GM18517 (cell line): ENCODE measurements around the gene ATP1A1.

Experiments used
- ATAC-seq: cut with Tn5 transposase; IDR thresholded peaks from one replicate; pipeline ENCODE4 v1.9.1; 2021; ENCODE audit warnings: mild to moderate bottlenecking, moderate library complexity; ENCODE audit not compliant: unreplicated experiment

The ATP1A1 gene

DNA sequence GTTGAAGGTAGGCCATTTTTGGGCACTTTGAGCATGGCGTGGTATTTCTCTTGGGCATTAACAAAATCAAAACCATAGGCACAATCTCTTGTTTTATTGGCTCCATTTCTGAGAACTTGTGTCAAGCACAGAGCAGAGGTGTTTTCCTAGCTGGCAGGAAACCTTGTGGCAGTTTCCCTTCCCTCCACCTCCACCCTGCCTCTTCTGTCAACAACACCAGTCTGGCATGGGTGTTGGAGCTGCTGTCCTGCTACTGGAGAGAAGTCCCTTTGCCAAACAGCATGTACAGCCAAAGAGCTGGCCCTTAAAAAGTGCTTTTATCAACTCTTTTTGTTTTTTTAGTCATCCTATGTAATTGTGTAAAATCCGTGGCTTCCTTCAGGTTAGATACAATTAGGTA, 16.0 kb downstream of the ATP1A1 start:
- ATAC-seq = no peak

DNA sequence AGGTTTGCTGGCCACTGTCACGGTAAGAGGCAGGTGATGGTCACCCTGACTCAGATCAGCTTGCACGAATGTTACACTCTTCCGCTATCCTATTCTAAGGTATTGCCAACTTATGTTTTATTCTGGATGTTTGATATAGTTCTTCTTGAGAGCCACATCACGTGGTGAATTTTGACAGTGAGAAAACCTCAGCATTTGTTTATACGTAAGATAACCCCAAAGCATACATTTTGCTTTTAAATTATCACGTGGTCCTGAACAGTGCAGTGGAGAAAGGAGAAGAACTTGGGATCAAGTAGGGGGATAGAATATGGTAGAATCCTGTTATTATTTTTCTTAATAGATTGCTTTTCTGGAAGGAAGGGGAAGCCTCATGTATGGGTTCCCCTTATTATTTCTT, 16.6 kb downstream of the ATP1A1 start:
- no peak for ATAC-seq

DNA sequence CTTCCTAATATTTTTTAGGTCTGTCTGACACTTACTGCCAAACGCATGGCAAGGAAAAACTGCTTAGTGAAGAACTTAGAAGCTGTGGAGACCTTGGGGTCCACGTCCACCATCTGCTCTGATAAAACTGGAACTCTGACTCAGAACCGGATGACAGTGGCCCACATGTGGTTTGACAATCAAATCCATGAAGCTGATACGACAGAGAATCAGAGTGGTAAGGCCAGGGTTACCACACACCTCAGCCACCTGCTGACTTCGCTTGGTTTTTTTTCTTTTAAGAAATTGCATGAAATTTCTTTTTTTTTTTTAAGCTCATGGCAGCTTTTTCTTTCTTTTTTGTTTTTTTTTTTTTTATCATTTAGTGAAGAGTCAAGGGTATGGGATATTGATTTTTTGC, 17.2 kb downstream of the ATP1A1 start:
- ATAC-seq = peak; percentile 77

DNA sequence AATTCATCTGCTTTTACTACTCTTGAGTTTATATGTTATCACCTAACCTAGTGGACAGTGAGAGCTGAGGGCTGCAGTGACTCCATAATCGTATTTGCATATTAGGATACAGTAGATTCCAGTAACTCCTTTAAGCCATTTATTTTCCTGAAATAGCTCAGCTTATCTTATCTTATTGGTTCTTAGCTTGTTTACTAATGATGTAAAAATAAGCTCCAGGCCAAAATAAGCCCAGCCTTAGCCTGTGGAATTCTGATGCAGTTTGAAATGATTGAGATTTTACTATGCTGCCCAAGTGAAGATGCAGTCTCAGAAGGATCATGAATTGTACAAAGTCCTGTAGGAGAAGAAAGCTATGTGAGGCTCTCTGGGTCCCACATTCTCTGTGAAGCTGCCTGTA, 18.1 kb downstream of the ATP1A1 start:
- no peak for ATAC-seq

DNA sequence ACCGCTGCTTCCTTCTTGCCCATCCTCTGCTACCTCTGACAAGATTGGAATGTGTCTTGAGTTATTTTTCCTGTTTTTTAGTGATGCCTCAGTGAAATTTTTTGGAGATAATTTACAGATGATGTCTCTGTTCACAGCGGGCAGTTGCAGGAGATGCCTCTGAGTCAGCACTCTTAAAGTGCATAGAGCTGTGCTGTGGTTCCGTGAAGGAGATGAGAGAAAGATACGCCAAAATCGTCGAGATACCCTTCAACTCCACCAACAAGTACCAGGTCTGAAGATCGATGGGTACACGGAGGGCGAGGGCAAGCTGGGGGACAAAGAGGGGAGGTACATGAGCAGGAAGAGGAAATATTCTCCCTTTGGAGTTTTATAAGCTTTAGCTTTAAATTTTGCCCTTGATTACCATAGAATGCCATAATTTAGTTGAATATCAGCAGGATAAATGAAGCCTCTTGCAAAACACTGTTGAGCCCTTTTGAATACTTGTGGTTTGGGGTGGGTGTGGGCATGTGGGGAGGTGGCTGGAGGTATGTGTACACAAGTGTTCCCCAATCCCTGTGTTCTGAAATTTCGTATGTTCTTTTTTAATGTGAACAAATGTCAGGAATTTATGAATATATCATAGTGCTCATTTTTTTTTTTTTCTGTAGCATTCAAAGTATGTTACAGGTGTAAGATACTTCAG, 19.8 kb downstream of the ATP1A1 start:
- no peak for ATAC-seq

DNA sequence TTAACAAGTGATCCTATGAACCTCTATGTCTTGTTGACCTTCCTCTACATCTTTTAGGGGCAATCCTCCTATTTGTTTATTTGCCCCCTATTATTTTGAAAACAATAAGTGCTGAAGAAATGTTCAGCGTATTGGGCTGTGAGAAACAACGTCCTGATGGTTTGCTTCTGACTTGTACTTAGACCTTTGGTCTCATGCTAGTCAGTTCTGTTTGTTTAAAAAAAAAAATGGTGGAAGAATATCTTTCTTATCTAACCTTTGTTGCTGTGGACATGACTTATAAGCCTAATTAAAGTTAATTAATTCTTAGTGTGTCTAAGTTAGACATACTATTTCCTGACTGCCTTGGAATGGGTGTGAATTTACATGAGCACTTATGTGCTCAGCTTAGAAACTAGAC, 20.7 kb downstream of the ATP1A1 start:
- ATAC-seq = no peak

DNA sequence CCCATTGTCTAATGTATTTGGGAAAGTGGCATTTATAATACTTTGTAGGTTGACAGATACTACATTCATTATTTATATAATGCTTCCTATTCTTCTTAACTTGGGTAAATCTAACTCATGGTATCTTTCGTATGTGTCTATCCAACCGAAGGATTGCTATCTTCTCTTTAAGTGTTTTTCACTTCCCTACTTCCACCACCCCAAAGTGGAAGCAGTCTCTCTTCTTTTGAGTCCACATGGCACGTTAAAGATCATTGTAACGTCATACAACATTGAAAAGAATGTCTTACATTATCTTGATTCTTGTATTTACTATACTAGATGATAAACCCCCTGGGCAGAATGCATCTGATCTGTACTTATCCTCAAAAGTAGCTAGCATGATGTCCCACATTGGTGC, 21.2 kb downstream of the ATP1A1 start:
- no peak for ATAC-seq

DNA sequence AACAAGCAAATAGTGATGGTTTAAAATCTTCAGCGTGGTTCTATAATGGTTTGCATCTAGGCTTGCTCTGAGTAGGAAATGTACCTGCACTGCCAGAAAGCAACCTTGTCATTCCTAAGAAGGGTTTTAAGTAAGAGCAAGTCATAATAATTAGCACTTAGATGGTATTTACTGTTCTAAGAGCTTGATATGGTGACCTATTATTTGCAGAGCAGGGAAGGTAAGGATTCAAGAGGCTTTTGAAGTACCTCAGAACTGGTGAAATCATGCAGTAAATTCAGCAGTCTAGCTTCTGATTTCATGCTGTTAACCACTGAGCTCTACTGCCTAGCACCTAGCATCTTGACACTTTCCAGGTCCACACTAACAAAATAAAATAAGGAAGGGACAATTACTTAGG, 23.7 kb downstream of the ATP1A1 start:
- no peak for ATAC-seq

DNA sequence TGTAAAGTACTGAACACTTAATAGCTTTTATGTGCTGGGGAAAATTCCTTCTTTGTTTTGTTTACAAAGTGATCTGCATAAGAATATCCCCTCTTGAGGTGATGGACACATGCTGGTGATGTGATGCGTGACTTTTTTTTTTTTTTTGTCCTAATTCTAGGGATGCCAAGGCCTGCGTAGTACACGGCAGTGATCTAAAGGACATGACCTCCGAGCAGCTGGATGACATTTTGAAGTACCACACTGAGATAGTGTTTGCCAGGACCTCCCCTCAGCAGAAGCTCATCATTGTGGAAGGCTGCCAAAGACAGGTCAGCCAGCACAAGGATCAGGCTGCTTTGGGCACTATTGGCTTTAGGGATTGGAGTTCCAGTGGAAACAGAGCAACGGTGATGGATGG, 24.7 kb downstream of the ATP1A1 start:
- ATAC-seq = no peak

DNA sequence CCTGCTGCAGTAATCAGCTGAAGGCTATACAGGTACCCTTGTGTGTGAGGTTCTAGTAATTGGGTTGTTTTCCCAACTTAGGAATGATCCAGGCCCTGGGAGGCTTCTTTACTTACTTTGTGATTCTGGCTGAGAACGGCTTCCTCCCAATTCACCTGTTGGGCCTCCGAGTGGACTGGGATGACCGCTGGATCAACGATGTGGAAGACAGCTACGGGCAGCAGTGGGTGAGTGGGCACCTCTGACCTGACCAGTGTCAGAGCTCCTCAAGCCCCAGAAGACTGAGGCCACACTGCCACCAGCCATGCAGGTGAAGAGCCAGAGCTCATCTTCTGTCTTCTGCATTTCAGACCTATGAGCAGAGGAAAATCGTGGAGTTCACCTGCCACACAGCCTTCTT, 27.7 kb downstream of the ATP1A1 start:
- ATAC-seq = no peak

DNA sequence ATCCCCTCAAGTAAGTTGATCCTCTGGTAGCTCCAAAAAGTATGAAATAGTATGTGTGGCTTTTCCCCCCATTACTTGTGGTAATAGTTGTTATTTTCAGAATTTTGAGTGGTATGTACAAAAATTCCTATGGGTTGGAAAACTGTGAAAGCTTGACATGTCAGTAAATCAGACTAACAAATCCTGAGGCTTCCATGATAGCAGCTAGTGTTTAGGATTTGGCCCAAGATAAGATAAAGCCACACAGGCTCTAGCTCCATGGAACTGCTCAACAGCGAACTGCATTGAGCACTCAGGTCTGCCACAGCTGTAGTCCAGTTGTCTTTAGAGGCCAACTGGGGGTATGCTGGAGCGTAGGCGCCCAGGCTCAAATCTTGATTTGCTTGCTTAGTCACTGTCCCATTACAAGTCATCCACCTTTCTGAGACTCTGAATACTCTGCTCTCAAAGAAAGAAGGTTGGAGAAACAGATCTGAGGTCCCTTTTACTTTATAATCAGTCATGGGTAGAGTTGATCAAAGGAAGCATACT, 28.7 kb downstream of the ATP1A1 start:
- no peak for ATAC-seq

DNA sequence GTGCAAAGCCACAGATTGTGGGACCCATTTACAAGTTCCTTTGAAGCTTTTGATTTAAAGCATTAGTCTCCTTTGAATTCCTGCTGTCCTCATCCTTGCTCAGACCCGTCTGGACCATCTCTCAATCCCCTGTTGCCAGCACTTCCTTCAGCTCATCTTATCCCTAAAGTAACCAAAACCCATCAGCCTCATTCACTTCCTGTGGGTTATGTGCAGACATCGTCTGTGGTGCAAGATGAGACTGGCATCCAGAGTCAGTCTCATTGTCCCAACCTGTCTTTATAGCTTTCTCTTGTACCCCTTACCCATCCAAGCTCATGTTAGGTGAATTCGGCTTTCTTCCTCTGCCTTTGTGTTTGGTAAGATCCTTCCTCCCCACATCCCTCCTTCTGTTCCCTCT, 29.3 kb downstream of the ATP1A1 start:
- no peak for ATAC-seq

DNA sequence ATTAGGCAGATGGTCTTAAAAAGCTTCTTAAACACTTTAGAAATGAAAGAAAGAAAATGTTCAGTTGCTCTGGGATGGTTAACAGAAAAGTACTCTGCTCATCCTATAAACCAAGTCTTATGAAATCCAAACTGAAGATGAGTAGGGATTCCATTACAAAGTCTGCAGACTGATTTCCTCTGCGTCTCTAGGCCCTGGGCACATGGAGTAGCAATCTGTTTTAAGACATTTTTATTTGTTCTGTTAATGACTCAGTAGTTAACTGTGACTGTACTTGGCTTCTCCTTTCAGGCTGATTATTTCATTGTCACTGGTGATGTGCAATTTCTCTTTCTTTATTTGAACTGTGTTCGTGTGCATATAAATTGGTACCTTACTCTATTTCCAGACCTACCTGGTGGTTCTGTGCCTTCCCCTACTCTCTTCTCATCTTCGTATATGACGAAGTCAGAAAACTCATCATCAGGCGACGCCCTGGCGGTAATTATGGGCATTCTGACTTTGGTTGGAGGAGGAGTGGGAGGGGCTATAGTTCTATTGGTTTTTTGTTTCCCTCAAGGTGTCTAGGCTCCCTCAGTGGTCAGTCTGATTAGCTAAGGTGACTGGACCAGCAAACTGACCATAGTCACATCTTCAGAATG, 30.6 kb downstream of the ATP1A1 start:
- ATAC-seq = no peak

DNA sequence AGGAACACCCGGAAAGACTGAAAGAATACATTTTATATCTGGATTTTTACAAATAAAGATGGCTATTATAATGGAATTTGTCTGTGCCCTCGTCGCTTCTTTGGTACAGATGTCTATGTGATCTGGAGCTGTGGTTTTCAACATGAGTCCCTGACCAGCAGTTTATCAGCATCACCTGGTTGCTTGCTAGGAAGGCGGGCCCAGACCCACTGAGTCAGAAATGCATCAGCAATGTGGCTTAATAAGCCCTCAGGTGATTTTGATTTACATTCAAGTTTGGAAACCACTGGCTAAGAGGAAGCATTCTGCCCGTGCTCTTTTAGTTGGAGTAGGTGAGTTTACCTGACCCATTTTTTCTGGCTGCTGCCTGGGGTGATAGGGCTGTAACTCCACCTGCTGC, 31.7 kb downstream of the ATP1A1 start:
- no peak for ATAC-seq

DNA sequence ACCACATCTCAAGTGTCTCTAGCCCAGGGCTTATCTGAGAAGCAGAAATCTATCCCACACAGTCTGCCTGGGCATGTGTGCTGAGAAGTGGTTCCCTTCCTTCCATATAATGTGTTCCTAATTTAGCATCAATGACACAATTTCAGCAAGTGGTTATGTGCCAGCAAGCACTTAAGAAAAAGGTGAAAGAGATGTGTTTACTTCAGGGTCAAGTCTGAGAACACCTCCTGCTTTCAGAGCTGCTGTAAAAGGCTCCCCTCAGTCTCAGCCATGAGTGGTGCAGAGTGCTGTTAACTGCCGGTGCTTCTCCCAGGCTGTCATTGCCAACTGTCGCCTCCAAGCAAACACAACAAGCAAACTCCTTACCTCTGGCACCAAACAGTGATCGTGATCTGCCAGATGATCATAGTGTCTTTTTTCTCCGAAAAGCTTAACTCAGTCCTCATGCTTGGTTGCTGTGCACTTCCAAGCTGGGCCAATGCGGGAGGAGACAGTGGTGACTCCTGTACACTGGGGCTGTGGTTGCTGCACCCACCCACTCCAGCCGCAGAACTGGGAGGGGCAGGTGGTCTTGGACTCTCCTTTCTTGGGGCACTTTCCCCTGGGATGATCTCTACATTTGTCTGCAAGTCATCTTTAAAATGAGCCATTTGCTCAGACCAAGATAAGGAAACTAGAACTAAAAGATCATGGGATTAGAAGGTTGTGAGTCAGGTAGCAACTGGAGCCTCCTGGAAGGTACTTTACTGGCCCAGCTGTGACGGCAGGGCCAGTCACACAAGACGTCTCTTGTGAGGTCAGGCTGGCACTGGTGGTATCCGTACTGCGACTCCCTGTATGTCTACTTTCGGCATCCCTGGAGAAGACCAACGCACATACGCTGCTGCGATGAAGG, 32.4 kb downstream of the ATP1A1 start:
- ATAC-seq = no peak

DNA sequence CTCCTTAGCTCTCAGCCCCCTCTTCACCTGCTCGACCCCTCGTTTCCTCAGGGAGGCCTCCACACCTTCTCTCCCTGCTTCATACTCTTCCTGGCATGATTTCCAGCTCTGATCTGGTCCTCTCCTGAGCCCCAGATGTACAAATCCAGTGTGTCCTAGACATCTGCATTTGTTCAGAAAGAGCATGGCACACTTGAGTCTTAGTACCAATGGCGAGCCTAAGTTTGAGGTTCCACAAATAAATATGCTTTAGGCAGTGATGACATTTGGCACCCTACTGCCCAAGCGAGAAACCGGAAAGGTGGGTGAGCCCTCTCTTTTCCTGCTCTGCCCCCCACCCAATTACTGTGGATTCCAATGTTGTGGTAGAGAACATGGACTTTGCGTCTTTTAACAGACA, 34.0 kb downstream of the ATP1A1 start:
- ATAC-seq = no peak

DNA sequence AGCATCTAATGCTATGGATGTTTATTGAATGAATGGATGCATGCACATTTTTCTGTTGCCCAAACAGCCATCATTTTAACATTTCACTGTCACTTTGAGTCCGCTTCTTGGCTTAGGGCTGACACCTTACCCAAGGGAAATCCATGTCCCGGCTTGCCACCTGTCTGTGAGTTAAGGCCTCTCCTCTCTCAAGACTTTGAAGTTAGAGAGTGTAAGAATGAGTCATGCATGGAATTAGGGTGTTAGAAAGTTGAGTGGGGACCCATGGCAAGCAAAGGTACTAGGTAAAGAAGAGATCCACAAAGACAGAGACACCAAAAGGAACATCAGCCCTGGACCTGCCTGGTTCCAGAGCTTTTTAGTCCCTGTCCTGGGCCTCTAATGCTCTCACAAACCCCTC, 35.1 kb downstream of the ATP1A1 start:
- no peak for ATAC-seq

DNA sequence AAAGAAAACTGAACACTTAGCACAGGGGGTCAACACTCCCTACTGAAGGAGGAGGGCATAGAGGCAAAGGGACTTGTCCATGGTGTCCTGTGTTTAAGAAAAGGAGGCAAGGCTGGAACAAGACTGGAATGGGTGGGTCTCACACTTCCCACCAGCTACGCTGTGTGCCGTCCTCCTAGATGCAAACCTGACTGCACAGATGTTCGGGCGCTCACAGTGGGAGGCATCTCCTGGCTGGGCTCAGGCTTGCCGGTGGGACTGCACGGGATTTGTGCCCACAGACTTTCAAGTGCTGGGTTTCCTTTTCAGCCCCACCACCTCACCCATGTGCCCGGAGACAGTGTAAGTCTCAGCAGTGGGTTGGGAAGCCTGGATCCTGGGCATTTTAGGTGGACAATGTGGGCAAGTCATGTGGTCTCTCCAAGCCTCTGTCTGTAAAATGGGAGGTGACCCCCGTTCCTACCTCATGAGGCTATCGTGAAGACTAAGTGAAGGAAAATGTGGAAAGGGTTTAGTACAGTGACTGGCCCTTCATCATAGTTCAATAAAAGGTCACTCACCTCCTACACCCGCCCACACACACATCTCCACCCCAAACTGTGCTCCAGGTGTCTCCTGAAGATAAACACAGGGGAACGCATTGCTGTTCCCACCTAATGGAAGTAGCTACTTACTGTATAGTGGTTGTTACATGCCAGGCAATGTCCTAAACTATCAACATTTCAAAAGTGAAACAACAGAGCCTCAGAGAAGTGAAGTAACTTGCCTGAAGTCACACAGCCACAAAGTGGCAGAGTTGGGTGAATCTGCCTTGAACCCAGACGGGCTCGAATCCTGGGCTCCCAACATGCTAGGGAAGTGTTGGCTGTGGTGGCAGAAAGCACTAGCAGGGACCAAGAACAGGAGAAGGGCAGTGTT, 36.0 kb downstream of the ATP1A1 start:
- no peak for ATAC-seq

DNA sequence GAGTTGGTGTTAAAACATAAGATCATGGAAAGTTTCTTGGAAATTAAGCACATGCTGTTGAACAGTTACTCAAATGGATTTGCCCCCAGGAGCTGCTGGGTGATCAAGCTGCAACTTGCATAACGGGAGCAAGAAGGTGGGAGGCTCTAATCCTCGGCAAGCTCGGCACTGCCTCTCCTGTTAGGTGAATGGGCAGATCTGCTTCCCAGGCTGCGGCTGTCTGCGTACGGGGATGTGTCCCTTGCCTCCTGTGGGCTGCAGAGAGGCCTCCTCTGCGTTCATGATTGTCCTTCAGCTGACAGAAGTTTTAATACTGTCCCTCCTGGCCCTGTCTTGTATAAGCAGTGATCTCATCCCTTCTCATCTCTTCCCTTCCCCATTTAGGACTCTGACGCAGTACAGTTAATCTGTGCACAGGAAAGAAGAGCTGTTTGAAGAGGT, 36.7 kb downstream of the ATP1A1 start:
- ATAC-seq = no peak

DNA sequence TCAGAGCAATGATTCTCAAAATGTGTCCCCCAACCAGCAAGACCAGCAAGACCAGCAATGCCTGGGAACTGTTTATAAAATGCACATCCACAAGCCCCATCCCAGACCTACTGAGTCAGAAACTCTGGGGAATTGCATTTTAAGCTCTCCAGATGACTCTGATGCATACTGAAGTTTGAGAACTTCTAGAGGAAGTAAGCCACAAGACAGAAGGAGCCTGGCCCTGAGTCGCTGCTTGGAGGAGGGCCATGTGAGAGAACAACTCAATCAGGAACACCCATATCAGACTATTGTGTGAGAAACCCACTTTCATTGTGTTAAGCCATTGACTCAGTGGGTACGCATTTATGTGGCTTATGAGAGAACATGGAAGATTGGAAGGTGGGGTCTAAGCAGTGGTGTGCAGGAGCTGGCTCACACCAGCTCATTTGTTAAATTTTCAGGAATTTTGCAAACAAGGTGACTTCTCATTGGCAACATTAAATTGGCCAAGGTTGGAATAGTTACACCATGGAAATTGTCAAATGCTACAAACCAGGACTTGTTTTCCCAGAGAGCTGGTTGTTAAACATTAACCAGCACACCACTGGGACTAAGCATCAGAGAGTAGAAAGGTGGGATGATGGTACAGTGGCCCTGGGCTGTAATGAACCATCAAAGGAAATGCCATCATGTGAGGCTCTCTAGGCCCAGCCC, 38.9 kb downstream of the ATP1A1 start:
- no peak for ATAC-seq
